ENCODE results near the gene KLF16.
A peak's percentile ranks its signal among the peaks of the same experiment; 100 is the strongest.
"Not testable (repeated sequence)": the region's sequence is repeated elsewhere in the genome, so short reads cannot be mapped to it uniquely, and the experiment has no call there.

The KLF16 gene

DNA sequence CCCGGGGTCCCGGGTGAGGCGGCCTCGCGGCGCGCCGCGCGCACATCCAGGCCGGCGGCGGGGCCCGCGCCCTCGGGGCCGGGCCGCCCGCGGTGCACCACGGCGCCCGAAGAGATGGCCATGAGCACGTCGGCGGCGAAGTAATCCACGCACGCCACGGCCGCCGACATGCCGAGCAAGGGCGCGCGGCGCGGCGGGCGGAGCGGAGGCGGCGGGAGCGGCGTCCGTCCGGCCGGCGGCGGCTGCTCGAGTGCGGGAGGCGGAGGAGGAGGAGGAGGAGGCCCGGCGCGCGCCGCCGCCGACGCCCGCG is at the start of gene KLF16:
KLF16 (minus strand) TSS at position 252 of the 310 bp plus-strand sequence; CDS start at position 170, 82 bp downstream.
- no peak for DNase-seq (ENCODE audit: low read depth)

DNA sequence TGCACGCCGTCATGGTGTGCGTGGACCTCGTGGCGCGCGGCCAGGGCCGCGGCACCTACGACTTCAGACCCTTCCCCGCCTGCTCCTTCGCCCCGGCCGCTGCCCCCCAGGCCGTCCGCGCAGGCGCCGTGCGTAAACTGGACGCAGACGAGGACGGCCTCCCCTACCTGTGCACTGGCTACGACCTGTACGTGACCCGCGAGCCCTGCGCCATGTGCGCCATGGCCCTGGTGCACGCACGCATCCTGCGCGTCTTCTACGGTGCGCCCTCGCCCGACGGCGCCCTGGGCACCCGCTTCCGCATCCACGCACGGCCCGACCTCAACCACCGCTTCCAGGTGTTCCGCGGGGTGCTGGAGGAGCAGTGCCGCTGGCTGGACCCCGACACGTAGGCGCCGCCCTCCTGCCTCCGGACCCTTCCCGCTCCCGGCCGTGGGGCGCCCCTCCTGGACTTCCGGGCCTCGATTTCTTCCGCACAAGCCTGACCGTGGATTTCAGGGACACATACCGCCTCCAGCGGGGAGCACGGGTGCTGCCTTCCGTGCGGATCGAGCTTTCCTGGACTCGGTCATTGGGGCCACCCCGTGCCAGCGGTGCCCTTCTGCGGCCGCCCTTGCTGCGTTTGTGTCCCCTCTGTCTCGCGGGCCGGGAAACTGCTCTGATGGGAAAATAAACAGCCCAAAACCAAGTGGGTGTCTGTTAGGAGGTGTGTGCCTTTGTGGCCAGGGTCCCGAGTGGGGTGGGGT is 49.6 kb upstream of the KLF16 start:
- no peak for DNase-seq (ENCODE audit: low read depth)

DNA sequence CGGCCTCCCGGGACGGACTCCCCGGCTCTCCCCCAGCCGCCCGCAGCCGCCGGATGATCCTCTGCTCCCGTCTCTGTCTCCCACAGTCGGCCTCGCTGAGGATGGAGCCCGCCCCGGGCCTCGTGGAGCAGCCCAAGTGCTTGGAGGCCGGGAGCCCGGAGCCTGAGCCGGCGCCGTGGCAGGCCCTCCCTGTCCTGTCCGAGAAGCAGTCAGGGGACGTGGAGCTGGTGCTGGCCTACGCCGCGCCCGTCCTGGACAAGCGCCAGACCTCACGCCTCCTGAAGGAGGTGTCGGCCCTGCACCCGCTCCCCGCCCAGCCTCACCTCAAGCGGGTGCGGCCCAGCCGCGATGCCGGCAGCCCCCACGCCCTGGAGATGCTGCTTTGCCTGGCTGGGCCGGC is 48.6 kb upstream of the KLF16 start:
- DNase-seq (ENCODE audit: low read depth), result no peak

- DNase-seq (ENCODE audit: low read depth), result no peak
Measured at GRCh38 chr19:1911098-1911497, 47.7 kb upstream of the KLF16 start.

GRCh38 chr19:1910177-1910576 is 46.8 kb upstream of the KLF16 start:
- peak; percentile 28 for DNase-seq (ENCODE audit: low read depth)

- no peak for DNase-seq (ENCODE audit: low read depth)
Measured at GRCh38 chr19:1909761-1910080, 46.3 kb upstream of the KLF16 start.

DNA sequence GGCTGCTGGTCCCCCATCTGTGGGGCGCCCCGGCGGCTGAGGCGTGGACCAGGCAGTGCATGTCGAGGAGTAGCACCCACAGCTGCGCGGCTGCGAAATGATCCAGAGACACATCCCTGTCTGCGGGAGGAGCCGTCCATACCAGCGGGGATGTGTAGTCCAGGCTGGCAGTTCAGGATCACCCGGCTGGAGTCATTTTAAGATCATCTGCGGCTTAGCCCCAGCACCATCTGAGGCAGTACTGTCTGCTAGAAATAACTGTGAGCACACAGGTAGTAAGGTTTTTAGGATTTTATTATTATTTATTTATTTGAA is 44.9 kb upstream of the KLF16 start:
- DNase-seq (ENCODE audit: low read depth), result no peak

- no peak for DNase-seq (ENCODE audit: low read depth)
Measured at GRCh38 chr19:1907563-1908363, 44.4 kb upstream of the KLF16 start.

GRCh38 chr19:1906985-1907562 is 43.7 kb upstream of the KLF16 start:
- DNase-seq (ENCODE audit: low read depth), result no peak

GRCh38 chr19:1905863-1906375 is 42.5 kb upstream of the KLF16 start:
- no peak for DNase-seq (ENCODE audit: low read depth)

GRCh38 chr19:1905110-1905862 is 41.9 kb upstream of the KLF16 start, which contains the start of the genes ADAT3 and SCAMP4:
TSS of gene ADAT3 (plus strand) at chr19:1905399. CDS start at chr19:1912048, 6,649 bp downstream.
TSS of gene SCAMP4 (plus strand) at chr19:1905399. CDS start at chr19:1915020, 9,621 bp downstream.
- peak; percentile 100 for DNase-seq (ENCODE audit: low read depth)

GRCh38 chr19:1904860-1905109 is 41.4 kb upstream of the KLF16 start:
- no peak for DNase-seq (ENCODE audit: low read depth)

GRCh38 chr19:1902923-1903322 is 39.5 kb upstream of the KLF16 start:
- no peak for DNase-seq (ENCODE audit: low read depth)

DNA sequence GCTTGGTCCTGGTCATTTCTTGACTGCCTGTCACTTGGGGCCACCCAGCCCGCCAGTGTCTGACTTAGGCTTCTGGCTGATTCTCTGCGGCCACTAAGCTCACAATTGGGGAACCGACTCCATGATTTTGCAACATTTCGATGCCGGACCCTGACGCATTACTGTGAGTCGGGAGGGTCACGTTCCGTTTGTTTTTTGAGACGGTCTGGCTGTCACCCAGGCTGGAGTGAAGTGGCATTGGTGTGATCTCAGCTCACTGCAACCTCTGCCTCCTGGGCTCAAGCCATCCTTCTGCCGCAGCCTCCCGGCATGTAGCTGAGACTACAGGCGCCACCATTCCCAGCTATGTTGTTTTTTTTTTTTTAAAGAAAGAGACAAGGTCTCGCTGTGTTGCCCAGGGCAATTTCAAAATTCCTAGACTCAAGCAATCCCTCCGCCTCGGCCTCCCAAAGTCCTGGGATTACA is 38.6 kb upstream of the KLF16 start:
- DNase-seq (ENCODE audit: low read depth), result no peak

- DNase-seq (ENCODE audit: low read depth), result no peak
Measured at GRCh38 chr19:1896508-1896907, 33.1 kb upstream of the KLF16 start.

GRCh38 chr19:1893791-1894190 is 30.4 kb upstream of the KLF16 start:
- no peak for DNase-seq (ENCODE audit: low read depth)

GRCh38 chr19:1889907-1890306 is 26.5 kb upstream of the KLF16 start:
- no peak for DNase-seq (ENCODE audit: low read depth)

GRCh38 chr19:1888385-1888784 is 25.0 kb upstream of the KLF16 start:
- no peak for DNase-seq (ENCODE audit: low read depth)

DNA sequence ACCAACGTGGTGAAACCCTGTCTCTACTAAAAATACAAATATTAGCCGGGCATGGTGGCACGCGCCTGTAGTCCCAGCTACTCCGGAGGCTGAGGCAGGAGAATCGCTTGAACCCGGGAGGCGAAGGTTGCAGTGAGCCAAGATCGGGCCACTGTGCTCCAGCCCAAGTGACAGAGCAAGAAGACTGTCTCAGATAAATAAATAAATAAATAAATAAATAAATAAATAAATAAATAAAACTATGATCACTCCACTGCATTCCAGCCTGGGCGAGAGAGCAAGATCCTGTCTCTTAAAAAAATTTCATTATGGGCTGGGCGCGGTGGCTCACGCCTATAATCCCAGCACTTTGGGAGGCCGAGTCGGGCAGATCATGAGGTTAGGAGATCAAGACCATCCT is 23.0 kb upstream of the KLF16 start:
- DNase-seq (ENCODE audit: low read depth), result not testable (repeated sequence)

GRCh38 chr19:1885398-1886119 is 22.2 kb upstream of the KLF16 start, which contains the start of gene ABHD17A:
TSS of gene ABHD17A (minus strand) at chr19:1885496. CDS start at chr19:1881566, 3,930 bp downstream.
- DNase-seq (ENCODE audit: low read depth), result peak; percentile 91

DNA sequence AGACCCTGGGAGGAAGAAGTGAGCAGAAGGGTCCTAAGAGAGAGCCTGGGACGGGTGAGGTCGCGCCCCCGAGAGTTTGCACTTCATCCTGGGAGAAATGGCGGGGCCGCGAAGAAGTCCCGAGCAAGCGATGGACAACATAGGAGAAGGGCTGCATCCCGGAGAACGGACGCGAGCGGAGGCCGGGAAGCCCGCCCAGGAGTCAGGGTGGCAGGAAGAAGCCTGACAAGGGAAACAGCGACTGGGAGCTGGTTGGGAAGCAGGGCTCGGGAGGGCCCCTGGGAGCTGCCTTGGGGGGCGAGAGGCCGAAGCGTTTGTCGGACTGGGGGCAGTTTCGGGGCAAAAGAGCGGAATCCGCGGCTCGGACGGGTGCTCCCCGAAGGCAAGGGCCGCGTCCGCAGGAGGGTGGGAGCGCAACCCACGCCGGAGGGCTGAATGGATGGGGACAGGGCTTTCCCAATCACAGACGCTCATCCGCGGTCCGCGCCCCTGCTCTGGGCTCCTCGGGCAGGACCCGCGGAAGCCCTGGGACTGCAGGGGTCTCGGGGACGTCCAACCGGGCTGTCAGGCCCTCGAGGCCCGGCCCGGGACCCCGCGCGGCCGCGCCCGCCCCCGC is 21.4 kb upstream of the KLF16 start:
- no peak for DNase-seq (ENCODE audit: low read depth)
